Endodermal cell (in vitro differentiated cells): ENCODE results near the gene MEIOB. TPM values are rescaled to one million over a fixed set of nuclear protein-coding genes. Genes with fewer than 3 reads are reported as not detected.
A peak's percentile ranks its signal among the peaks of the same experiment; 100 is the strongest.

Experiments used
- DNase-seq: peaks from one replicate; pipeline ENCODE4 v3.0.0-alpha.2; 2017
- H3K27ac ChIP-seq: 2 replicates; pipeline ENCODE4 v1.5.1; 2013; ENCODE audit warnings: mild to moderate bottlenecking, low read depth, low read length, moderate library complexity
- H3K27me3 ChIP-seq: 2 replicates; pipeline ENCODE4 v1.6.1; 2013; ENCODE audit warnings: mild to moderate bottlenecking, low read length, moderate library complexity; ENCODE audit not compliant: insufficient read depth, control insufficient read depth, poor library complexity, severe bottlenecking
- H3K36me3 ChIP-seq: 2 replicates; pipeline ENCODE4 v1.7.0; 2013; ENCODE audit warnings: mild to moderate bottlenecking, low read length, moderate library complexity; ENCODE audit not compliant: control insufficient read depth, insufficient read depth
- H3K4me1 ChIP-seq: one replicate; pipeline ENCODE4 v1.7.0; 2013; ENCODE audit warnings: low read length; ENCODE audit not compliant: control insufficient read depth, insufficient read depth
- H3K4me3 ChIP-seq: 2 replicates; pipeline ENCODE4 v1.5.1; 2013; ENCODE audit warnings: mild to moderate bottlenecking, low read length, moderate library complexity
- H3K9ac ChIP-seq: 2 replicates; pipeline ENCODE4 v1.6.1; 2013; ENCODE audit warnings: mild to moderate bottlenecking, low read length, moderate library complexity; ENCODE audit not compliant: poor library complexity, severe bottlenecking; ENCODE audit errors: extremely low read depth
- H3K9me3 ChIP-seq: 2 replicates; pipeline ENCODE4 v1.6.1; 2013; ENCODE audit warnings: mild to moderate bottlenecking, low read length, moderate library complexity; ENCODE audit not compliant: control insufficient read depth
- H3K27ac Mint-ChIP-seq: 2 replicates; pipeline ENCODE4 v1.8.0; 2020; ENCODE audit warnings: mixed read lengths
- H3K27me3 Mint-ChIP-seq: 2 replicates; pipeline ENCODE4 v1.8.0; 2021; ENCODE audit warnings: mild to moderate bottlenecking, mixed read lengths; ENCODE audit not compliant: insufficient read depth
- H3K36me3 Mint-ChIP-seq: 2 replicates; pipeline ENCODE4 v1.8.0; 2020; ENCODE audit warnings: low read depth, mixed read lengths
- H3K4me1 Mint-ChIP-seq: 2 replicates; pipeline ENCODE4 v1.8.0; 2020; ENCODE audit warnings: mixed read lengths
- H3K4me3 Mint-ChIP-seq: 2 replicates; pipeline ENCODE4 v1.8.0; 2020; ENCODE audit warnings: mild to moderate bottlenecking, moderate library complexity, mixed read lengths
- H3K9me3 Mint-ChIP-seq: 2 replicates; pipeline ENCODE4 v1.8.0; 2020; ENCODE audit warnings: mild to moderate bottlenecking, mixed read lengths
- WGBS, 2 experiments: methylation state at CpG; one replicate each; pipeline versions ENCODE4 v1.1.5 to v1.1.7; 2013; ENCODE audit warnings: missing lambda C conversion rate in 2 of 2, mixed read lengths in 1 of 2; ENCODE audit not compliant: insufficient coverage in 1 of 2, insufficient read length in 1 of 2; 5-methylcytosine and 5-hydroxymethylcytosine counted together
- total RNA-seq, 2 donors: library from RNA; stranded (reverse); fragmentation: NEBNext Ultra II Directional in 1 of 2; extraction: Animal tissue kit (Norgen Biotek cat#: 25700) in 1 of 2; gene quantifications; 2 replicates in 1 of 2; 3 replicates in 1 of 2; pipeline ENCODE4 v1.2.1, GENCODE V29; 2021
- TF ChIP-seq, protein P1 (sequence below): fragments of 200-600 bp; sonication (generic); conservative IDR thresholded peaks from 2 replicates; pipeline ENCODE4 v1.5.0; 2021; ENCODE audit warnings: antibody characterized with exemption, mild to moderate bottlenecking

The MEIOB gene
- total RNA-seq, 2 donors from 2014 or later, result not detected

DNA sequence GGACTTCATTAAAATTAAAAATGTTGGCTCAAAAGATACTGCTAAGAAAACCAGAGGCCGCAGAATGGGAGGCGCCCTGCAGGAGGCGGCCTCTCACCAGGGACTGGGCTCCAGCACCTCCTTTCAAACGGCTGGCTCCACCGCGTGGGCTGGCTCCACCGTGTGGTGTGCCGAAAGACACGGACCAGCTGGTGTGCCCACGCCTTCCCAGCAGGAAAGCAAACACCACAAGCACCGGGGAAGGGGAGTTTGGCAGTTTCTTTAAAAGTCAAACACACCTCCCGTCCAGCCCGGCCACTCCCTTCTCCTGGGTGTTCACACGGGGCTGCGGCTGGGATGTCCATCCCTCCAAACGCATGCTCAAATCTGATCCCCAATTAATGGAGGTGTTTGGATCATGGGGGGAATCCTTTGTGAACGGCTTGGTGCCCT is 59.2 kb downstream of the MEIOB start:
- Mint-ChIP-seq H3K4me1 (no peaks in the 10 kb centered on the region), H3K9me3 (peaks cover under 1% of the 10 kb centered on the region), H3K27ac (no peak overlapping the region), H3K27me3 (no peaks in the 10 kb centered on the region), H3K4me3 (no peak overlapping the region), H3K36me3 (peaks cover 53% of the 10 kb centered on the region)
- H3K9ac ChIP-seq, result no peak overlapping the region
- 53 to 58% methylated on average over 12 to 17 of the region's 17 CpGs for WGBS, 2 experiments
- H3K9me3 ChIP-seq, result no peaks in the 10 kb centered on the region
- H3K4me1 ChIP-seq, result no peaks in the 10 kb centered on the region
- TF ChIP-seq, protein P1, sequence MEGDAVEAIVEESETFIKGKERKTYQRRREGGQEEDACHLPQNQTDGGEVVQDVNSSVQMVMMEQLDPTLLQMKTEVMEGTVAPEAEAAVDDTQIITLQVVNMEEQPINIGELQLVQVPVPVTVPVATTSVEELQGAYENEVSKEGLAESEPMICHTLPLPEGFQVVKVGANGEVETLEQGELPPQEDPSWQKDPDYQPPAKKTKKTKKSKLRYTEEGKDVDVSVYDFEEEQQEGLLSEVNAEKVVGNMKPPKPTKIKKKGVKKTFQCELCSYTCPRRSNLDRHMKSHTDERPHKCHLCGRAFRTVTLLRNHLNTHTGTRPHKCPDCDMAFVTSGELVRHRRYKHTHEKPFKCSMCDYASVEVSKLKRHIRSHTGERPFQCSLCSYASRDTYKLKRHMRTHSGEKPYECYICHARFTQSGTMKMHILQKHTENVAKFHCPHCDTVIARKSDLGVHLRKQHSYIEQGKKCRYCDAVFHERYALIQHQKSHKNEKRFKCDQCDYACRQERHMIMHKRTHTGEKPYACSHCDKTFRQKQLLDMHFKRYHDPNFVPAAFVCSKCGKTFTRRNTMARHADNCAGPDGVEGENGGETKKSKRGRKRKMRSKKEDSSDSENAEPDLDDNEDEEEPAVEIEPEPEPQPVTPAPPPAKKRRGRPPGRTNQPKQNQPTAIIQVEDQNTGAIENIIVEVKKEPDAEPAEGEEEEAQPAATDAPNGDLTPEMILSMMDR, result peak; percentile 74
- H3K27ac ChIP-seq, result no peak overlapping the region
- no peaks in the 10 kb centered on the region for H3K27me3 ChIP-seq
- no peak overlapping the region for H3K4me3 ChIP-seq
- H3K36me3 ChIP-seq, result peaks cover 30% of the 10 kb centered on the region
- peak; percentile 85 for DNase-seq

DNA sequence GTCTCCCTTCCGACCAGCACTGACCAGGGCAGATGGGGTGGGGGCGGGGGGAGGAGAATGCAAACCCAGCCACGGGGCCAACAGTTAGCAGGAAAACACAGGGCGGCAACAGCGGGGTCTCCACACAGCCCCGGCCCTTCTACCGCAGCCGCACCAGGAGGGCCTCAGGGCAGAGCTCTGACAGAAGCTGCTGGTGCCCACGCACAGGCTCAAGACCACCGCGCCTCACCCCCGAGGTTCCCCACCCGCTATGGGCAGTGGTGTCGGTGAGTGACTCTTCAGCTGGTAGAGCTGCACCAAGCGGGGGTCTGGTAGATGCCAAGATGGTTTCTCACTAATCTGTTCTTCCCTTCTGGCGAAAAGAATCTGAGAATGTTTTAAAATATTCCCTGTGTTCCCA is 61.4 kb downstream of the MEIOB start:
- H3K27me3 ChIP-seq, result no peaks in the 10 kb centered on the region
- H3K9me3 ChIP-seq, result no peaks in the 10 kb centered on the region
- H3K4me1 ChIP-seq, result no peaks in the 10 kb centered on the region
- 93 to 95% methylated on average over 13 to 16 of the region's 16 CpGs for WGBS, 2 experiments
- H3K9ac ChIP-seq, result no peak overlapping the region
- no peak overlapping the region for H3K27ac Mint-ChIP-seq
- no peak overlapping the region for H3K4me3 ChIP-seq
- TF ChIP-seq, protein P1, result no peak
- H3K36me3 Mint-ChIP-seq, result peaks cover 59% of the 10 kb centered on the region
- DNase-seq, result no peak
- no peak overlapping the region for H3K4me3 Mint-ChIP-seq
- no peaks in the 10 kb centered on the region for H3K4me1 Mint-ChIP-seq
- H3K27me3 Mint-ChIP-seq, result no peaks in the 10 kb centered on the region
- H3K27ac ChIP-seq, result no peak overlapping the region
- peaks cover 17% of the 10 kb centered on the region for H3K9me3 Mint-ChIP-seq
- peaks cover 25% of the 10 kb centered on the region for H3K36me3 ChIP-seq

DNA sequence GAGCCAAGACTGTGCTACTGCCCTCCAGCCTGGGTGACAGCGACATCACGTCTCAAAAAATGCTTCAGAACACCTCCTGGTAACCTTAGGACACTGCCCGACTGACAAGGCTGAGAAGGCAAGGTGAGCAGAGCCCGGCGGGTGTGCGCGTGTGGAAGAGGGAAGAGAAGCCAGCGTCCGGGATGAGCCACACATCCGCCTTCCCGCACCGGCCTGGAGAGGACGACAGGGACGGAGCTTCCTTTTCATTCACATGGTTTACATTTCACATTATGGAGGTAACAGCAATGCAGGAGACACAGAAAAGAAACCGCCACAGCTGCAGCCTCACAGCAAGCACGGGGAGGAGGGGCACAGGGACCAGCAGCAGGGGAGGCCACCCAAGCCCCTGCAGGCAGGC is 61.9 kb downstream of the MEIOB start:
- no peaks in the 10 kb centered on the region for H3K4me1 ChIP-seq
- DNase-seq, result no peak
- H3K27ac Mint-ChIP-seq, result no peak overlapping the region
- TF ChIP-seq, protein P1, result no peak
- no peak overlapping the region for H3K4me3 Mint-ChIP-seq
- no peaks in the 10 kb centered on the region for H3K27me3 ChIP-seq
- WGBS, 2 experiments, result 94 to 97% methylated on average over 9 to 16 of the region's 16 CpGs
- no peaks in the 10 kb centered on the region for H3K9me3 ChIP-seq
- H3K4me1 Mint-ChIP-seq, result no peaks in the 10 kb centered on the region
- H3K27ac ChIP-seq, result no peak overlapping the region
- peaks cover 21% of the 10 kb centered on the region for H3K36me3 ChIP-seq
- no peaks in the 10 kb centered on the region for H3K27me3 Mint-ChIP-seq
- no peak overlapping the region for H3K4me3 ChIP-seq
- peaks cover 18% of the 10 kb centered on the region for H3K9me3 Mint-ChIP-seq
- peaks cover 59% of the 10 kb centered on the region for H3K36me3 Mint-ChIP-seq
- no peak overlapping the region for H3K9ac ChIP-seq
